H1 (cell line): Measurements from ENCODE around the gene KIF5A.

Source experiments
- USF2 ChIP-seq: IDR thresholded peaks from 2 replicates; pipeline ENCODE4 v1.6.1; 2011; ENCODE audit warnings: low read length, improper control_type of control experiment
- TF ChIP-seq, protein P1 (sequence below), 3 experiments: IDR thresholded peaks; 1 replicate in 2 of 3; 2 replicates in 1 of 3; pipeline versions ENCODE4 v1.5.1 to v1.6.1; 2011; ENCODE audit warnings: low read length in 3 of 3, mild to moderate bottlenecking in 3 of 3, inconsistent platforms in 2 of 3, low read depth in 1 of 3, moderate library complexity in 1 of 3; ENCODE audit not compliant: insufficient read depth in 1 of 3; ENCODE audit errors: control extremely low read depth in 1 of 3

GRCh38 chr12:57574795-57575194, 25.0 kb downstream of the KIF5A start:
- TF ChIP-seq, protein P1, sequence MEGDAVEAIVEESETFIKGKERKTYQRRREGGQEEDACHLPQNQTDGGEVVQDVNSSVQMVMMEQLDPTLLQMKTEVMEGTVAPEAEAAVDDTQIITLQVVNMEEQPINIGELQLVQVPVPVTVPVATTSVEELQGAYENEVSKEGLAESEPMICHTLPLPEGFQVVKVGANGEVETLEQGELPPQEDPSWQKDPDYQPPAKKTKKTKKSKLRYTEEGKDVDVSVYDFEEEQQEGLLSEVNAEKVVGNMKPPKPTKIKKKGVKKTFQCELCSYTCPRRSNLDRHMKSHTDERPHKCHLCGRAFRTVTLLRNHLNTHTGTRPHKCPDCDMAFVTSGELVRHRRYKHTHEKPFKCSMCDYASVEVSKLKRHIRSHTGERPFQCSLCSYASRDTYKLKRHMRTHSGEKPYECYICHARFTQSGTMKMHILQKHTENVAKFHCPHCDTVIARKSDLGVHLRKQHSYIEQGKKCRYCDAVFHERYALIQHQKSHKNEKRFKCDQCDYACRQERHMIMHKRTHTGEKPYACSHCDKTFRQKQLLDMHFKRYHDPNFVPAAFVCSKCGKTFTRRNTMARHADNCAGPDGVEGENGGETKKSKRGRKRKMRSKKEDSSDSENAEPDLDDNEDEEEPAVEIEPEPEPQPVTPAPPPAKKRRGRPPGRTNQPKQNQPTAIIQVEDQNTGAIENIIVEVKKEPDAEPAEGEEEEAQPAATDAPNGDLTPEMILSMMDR (IDR thresholded peaks at IDR 0.05; ENCODE audit: control extremely low read depth in 1 of 3, insufficient read depth in 1 of 3, low read depth in 1 of 3, low read length in 3 of 3), result no peak
- no peak for TF ChIP-seq USF2
